Suprapubic skin (tissue), 4 donors: ENCODE results near the gene CCL2. TPM values are rescaled to one million over a fixed set of nuclear protein-coding genes. Genes with fewer than 3 reads are reported as not detected.
"Not testable (repeated sequence)": the region's sequence is repeated elsewhere in the genome, so short reads cannot be mapped to it uniquely, and the experiment has no call there.

Experiments
- DNase-seq, 2 donors: peaks; one replicate each; pipeline ENCODE4 v3.0.0-alpha.2; 2019; ENCODE audit warnings: low spot score in 2 of 2
- H3K27ac ChIP-seq: fragments of 200-600 bp; sonication (generic); one replicate; pipeline ENCODE4 v1.5.1; 2019
- H3K27me3 ChIP-seq: fragments of 200-600 bp; sonication (generic); one replicate; pipeline ENCODE4 v1.5.1; 2019
- H3K36me3 ChIP-seq: fragments of 200-600 bp; sonication (generic); one replicate; pipeline ENCODE4 v1.5.1; 2019
- H3K4me1 ChIP-seq: fragments of 200-600 bp; sonication (generic); one replicate; pipeline ENCODE4 v1.5.1; 2019
- H3K4me3 ChIP-seq: fragments of 200-600 bp; sonication (generic); one replicate; pipeline ENCODE4 v1.5.1; 2019; ENCODE audit warnings: mild to moderate bottlenecking
- H3K9me3 ChIP-seq: fragments of 200-600 bp; sonication (generic); one replicate; pipeline ENCODE4 v1.5.1; 2019
- CTCF ChIP-seq, 2 donors: fragments of 200-600 bp in 1 of 2; fragments of 450-650 bp in 1 of 2; sonication (generic) in 1 of 2; IDR thresholded peaks; one replicate each; pipeline ENCODE4 v1.5.1; 2016 to 2019; ENCODE audit warnings: antibody characterized with exemption in 2 of 2, mild to moderate bottlenecking in 1 of 2, moderate library complexity in 1 of 2
- EP300 ChIP-seq: sonication (generic); formaldehyde crosslinking; IDR thresholded peaks from one replicate; pipeline ENCODE4 v1.6.1; 2017; ENCODE audit warnings: antibody characterized with exemption
- POLR2A ChIP-seq, 2 donors: fragments of 450-650 bp; IDR thresholded peaks; one replicate each; pipeline ENCODE4 v1.6.1; 2017; ENCODE audit warnings: antibody characterized with exemption in 2 of 2, mild to moderate bottlenecking in 2 of 2, moderate library complexity in 2 of 2
- POLR2AphosphoS5 ChIP-seq, 3 donors: sonication (generic); formaldehyde crosslinking; IDR thresholded peaks; one replicate each; pipeline ENCODE4 v1.6.1; 2017; ENCODE audit warnings: antibody characterized with exemption in 3 of 3
- WGBS: methylation state at CpG from one replicate; pipeline ENCODE4 v1.1.5; 2018; 5-methylcytosine and 5-hydroxymethylcytosine counted together
- total RNA-seq, 4 donors: library from RNA; depleted of rRNA; stranded (reverse); fragments of >200 nt; gene quantifications; one replicate each; pipeline ENCODE4 v1.1.0, GENCODE V29; 2016

The CCL2 gene
- total RNA-seq, 4 donors from 2014 or later = 7.1 to 26.9 (median 14.0) TPM

- no peak for DNase-seq
- Histone ChIP-seq H3K4me1 (peaks cover 14% of the 10 kb centered on the region), H3K27me3 (no peaks in the 10 kb centered on the region), H3K4me3 (no peak overlapping the region), H3K27ac (no peak overlapping the region), H3K9me3 (no peaks in the 10 kb centered on the region), H3K36me3 (no peaks in the 10 kb centered on the region)
- WGBS = 68% methylated on average over 9 of the region's 9 CpGs
- TF ChIP-seq POLR2AphosphoS5 (IDR thresholded peaks at IDR 0.05) (no peak), CTCF (IDR thresholded peaks at IDR 0.05) (no peak), POLR2A (IDR thresholded peaks at IDR 0.05) (no peak), EP300 (no peak)
These were observed 30.0 kb upstream of the CCL2 start for GRCh38 chr17:34225046-34225445.

DNA sequence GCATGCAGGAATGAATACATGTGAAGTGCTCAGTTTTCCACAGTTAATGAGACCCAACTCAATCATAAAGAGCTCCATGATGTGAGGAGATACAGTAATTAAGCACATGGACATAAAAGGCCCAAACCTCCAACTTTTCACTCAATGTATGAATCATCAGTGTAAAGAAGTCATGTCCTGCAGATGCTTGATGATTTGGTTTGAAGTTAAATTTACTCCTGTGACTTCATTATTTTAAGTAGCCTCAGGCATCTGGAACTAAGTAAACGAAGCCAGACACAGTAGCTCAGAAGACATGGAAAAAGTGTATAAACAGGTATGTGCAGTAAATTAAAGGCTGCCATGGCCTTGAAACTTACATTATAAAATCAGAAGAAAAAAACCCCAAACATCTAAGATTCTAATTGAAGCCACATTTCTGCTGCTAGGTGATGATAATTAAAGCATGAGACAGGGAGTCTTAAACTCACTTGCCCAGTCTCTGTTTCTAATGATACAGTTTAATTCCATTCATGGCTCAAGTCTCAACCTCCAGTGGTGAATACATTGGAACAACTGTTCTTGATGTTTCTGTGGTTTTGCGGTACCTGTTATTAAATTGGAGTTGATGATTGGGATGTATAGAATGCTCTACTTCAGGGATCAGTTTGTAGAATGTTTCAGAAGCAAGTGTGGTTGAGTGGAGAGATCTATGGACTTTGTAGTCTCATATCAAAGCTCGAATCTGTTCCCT is 28.9 kb upstream of the CCL2 start:
- Histone ChIP-seq H3K27ac (no peak overlapping the region), H3K9me3 (no peaks in the 10 kb centered on the region)

DNA sequence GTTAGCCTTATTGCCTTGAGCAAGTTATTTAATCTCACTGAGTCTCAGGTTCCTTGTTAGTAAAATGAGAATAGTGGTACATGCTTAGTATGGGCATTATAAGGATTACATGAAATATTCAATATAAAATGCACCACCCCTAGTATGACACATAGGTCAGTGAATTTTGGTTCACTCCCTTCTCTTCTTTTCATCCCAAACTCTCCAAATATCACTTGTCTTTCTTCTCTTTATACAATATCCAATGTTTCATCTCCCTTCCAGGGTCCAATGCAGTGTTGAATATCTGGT is 28.4 kb upstream of the CCL2 start:
- H3K9me3 ChIP-seq = no peaks in the 10 kb centered on the region
- no peaks in the 10 kb centered on the region for H3K27me3 ChIP-seq
- DNase-seq = no peak
- H3K27ac ChIP-seq = no peak overlapping the region
- TF ChIP-seq POLR2A (IDR thresholded peaks at IDR 0.05) (no peak), POLR2AphosphoS5 (IDR thresholded peaks at IDR 0.05) (no peak), EP300 (no peak), CTCF (IDR thresholded peaks at IDR 0.05) (no peak)
- no peaks in the 10 kb centered on the region for H3K36me3 ChIP-seq
- H3K4me1 ChIP-seq = peaks cover 14% of the 10 kb centered on the region
- H3K4me3 ChIP-seq = no peak overlapping the region

More for the DNA sequence above, 28.9 kb upstream of the CCL2 start:
- TF ChIP-seq CTCF (IDR thresholded peaks at IDR 0.05) (no peak), POLR2A (IDR thresholded peaks at IDR 0.05) (no peak), EP300 (no peak), POLR2AphosphoS5 (IDR thresholded peaks at IDR 0.05) (no peak)
- Histone ChIP-seq H3K4me3 (no peak overlapping the region), H3K4me1 (peaks cover 14% of the 10 kb centered on the region), H3K27me3 (no peaks in the 10 kb centered on the region), H3K36me3 (no peaks in the 10 kb centered on the region)
- 46% methylated on average over 3 of the region's 3 CpGs for WGBS
- no peak for DNase-seq

- not testable (repeated sequence) for H3K4me3 ChIP-seq, H3K27ac ChIP-seq, H3K9me3 ChIP-seq, H3K27me3 ChIP-seq, DNase-seq, H3K36me3 ChIP-seq
- 75% methylated on average over 2 of the region's 2 CpGs for WGBS
- peaks cover 14% of the 10 kb centered on the region for H3K4me1 ChIP-seq
These were observed 27.8 kb upstream of the CCL2 start for GRCh38 chr17:34227293-34227692.

DNA sequence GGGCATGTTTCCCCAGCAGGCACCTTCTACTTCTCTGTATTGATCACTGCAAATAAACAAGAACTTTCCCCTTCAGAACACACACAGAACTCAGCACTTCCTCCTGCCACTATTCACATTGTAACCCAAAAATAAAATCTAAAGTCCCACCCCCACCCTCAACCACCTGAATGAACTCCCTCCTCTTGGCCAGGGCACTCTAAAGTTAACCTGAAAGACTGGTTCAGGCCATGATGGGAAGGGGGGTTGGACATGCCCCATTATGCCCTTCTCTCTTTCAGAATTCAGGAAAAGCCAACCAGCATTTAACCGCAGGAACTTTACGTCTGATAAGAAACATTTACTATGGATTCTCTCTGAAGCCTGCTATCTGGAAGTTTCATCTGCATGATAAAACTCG is 27.4 kb upstream of the CCL2 start:
- Histone ChIP-seq H3K36me3 (no peaks in the 10 kb centered on the region), H3K27ac (no peak overlapping the region), H3K9me3 (no peaks in the 10 kb centered on the region), H3K4me3 (no peak overlapping the region), H3K27me3 (no peaks in the 10 kb centered on the region), H3K4me1 (peaks cover 14% of the 10 kb centered on the region)
- no peak for DNase-seq
- 65% methylated on average over 3 of the region's 3 CpGs for WGBS
- TF ChIP-seq POLR2AphosphoS5 (IDR thresholded peaks at IDR 0.05) = no peak
- TF ChIP-seq CTCF (IDR thresholded peaks at IDR 0.05) = no peak
- no peak for TF ChIP-seq EP300
- no peak for TF ChIP-seq POLR2A (IDR thresholded peaks at IDR 0.05)

DNA sequence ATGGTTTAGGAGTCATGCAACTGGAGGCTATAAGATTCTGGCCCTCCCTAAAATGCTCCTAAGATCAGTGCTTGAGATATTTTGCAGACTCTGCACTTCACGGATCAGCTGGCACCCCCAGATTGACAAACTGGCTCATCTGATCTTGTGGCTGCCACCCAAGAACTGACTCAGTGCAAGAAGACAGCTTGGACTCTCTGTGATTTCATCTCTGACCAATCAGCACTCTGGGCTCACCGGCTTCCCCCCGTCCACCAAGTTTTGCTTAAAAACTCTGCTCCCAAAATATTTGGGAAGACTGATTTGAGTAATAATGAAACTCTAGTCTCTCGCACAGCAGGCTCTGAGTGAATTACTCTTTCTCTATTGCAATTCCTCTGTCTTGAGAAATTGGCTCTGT is 26.3 kb upstream of the CCL2 start:
- 61% methylated on average over 4 of the region's 4 CpGs for WGBS
- peaks cover 9% of the 10 kb centered on the region for H3K4me1 ChIP-seq
- no peak for DNase-seq
- H3K27ac ChIP-seq = no peak overlapping the region
- no peak overlapping the region for H3K4me3 ChIP-seq
- no peaks in the 10 kb centered on the region for H3K27me3 ChIP-seq
- no peaks in the 10 kb centered on the region for H3K9me3 ChIP-seq
- TF ChIP-seq EP300 (no peak), CTCF (IDR thresholded peaks at IDR 0.05) (no peak), POLR2A (IDR thresholded peaks at IDR 0.05) (no peak), POLR2AphosphoS5 (IDR thresholded peaks at IDR 0.05) (no peak)
- H3K36me3 ChIP-seq = no peaks in the 10 kb centered on the region
